ENCODE measurements around the gene SNORC. TPM values are rescaled to one million over a fixed set of nuclear protein-coding genes. Genes with fewer than 3 reads are reported as not detected.
A peak's percentile ranks its signal among the peaks of the same experiment; 100 is the strongest.
"Not testable (repeated sequence)": the region's sequence is repeated elsewhere in the genome, so short reads cannot be mapped to it uniquely, and the experiment has no call there.

Gene SNORC
- total RNA-seq, 1 experiment from 2014 or later = 2.8 TPM

- DNase-seq (ENCODE audit: extremely low read depth, low read depth) = no peak
Observed at GRCh38 chr2:232894251-232894650, 24.2 kb downstream of the SNORC start.

- DNase-seq (ENCODE audit: extremely low read depth, low read depth) = no peak
Observed at GRCh38 chr2:232894746-232895145, 24.7 kb downstream of the SNORC start.

GRCh38 chr2:232896111-232896510 is 26.0 kb downstream of the SNORC start:
- DNase-seq (ENCODE audit: extremely low read depth, low read depth) = no peak

- DNase-seq (ENCODE audit: extremely low read depth, low read depth) = no peak
Observed at GRCh38 chr2:232896720-232897597, 26.9 kb downstream of the SNORC start.

GRCh38 chr2:232897598-232898408 is 27.7 kb downstream of the SNORC start:
- DNase-seq (ENCODE audit: extremely low read depth, low read depth) = no peak

GRCh38 chr2:232898592-232899543 is 28.8 kb downstream of the SNORC start:
- no peak for DNase-seq (ENCODE audit: extremely low read depth, low read depth)

GRCh38 chr2:232900811-232901735 is 31.0 kb downstream of the SNORC start:
- no peak for DNase-seq (ENCODE audit: extremely low read depth, low read depth)

- DNase-seq (ENCODE audit: extremely low read depth, low read depth) = peak; percentile 87
Observed at GRCh38 chr2:232901736-232902578, 31.9 kb downstream of the SNORC start.

- no peak for DNase-seq (ENCODE audit: extremely low read depth, low read depth)
Observed at GRCh38 chr2:232903989-232904388, 33.9 kb downstream of the SNORC start.

GRCh38 chr2:232906867-232907717 is 37.0 kb downstream of the SNORC start:
- not testable (repeated sequence) for DNase-seq (ENCODE audit: extremely low read depth, low read depth)

GRCh38 chr2:232907718-232908085 is 37.6 kb downstream of the SNORC start:
- not testable (repeated sequence) for DNase-seq (ENCODE audit: extremely low read depth, low read depth)

GRCh38 chr2:232908695-232909094 is 38.6 kb downstream of the SNORC start:
- no peak for DNase-seq (ENCODE audit: extremely low read depth, low read depth)

- no peak for DNase-seq (ENCODE audit: extremely low read depth, low read depth)
Observed at GRCh38 chr2:232910376-232910775, 40.3 kb downstream of the SNORC start.

GRCh38 chr2:232911712-232912277 is 41.7 kb downstream of the SNORC start:
- no peak for DNase-seq (ENCODE audit: extremely low read depth, low read depth)

- no peak for DNase-seq (ENCODE audit: extremely low read depth, low read depth)
Observed at GRCh38 chr2:232913903-232914302, 43.8 kb downstream of the SNORC start.

GRCh38 chr2:232919141-232919540 is 49.1 kb downstream of the SNORC start:
- DNase-seq (ENCODE audit: extremely low read depth, low read depth) = no peak

GRCh38 chr2:232920055-232920454 is 50.0 kb downstream of the SNORC start:
- no peak for DNase-seq (ENCODE audit: extremely low read depth, low read depth)
